Measurements from ENCODE around the gene C1RL.
"Not testable (repeated sequence)": the region's sequence is repeated elsewhere in the genome, so short reads cannot be mapped to it uniquely, and the experiment has no call there.

The C1RL gene

GRCh38 chr12:7116916-7117315 lies 7.9 kb upstream of the C1RL start:
- DNase-seq (ENCODE audit: insufficient read length, low spot score) (no peak), FAIRE-seq (no peak)

- FAIRE-seq (no peak), DNase-seq (ENCODE audit: insufficient read length, low spot score) (no peak)
These were observed 7.2 kb upstream of the C1RL start for GRCh38 chr12:7116196-7116595.

- FAIRE-seq (no peak), DNase-seq (ENCODE audit: insufficient read length, low spot score) (no peak)
These were observed 5.8 kb upstream of the C1RL start for GRCh38 chr12:7114851-7115250.

- DNase-seq (ENCODE audit: insufficient read length, low spot score): no peak
- no peak for FAIRE-seq
These were observed 5.0 kb upstream of the C1RL start for GRCh38 chr12:7114008-7114407.

- DNase-seq (ENCODE audit: insufficient read length, low spot score) (peak; percentile 74), FAIRE-seq (peak; percentile 46)
These were observed 4.4 kb upstream of the C1RL start for GRCh38 chr12:7113389-7113871.

GRCh38 chr12:7112041-7112440 lies 3.0 kb upstream of the C1RL start:
- FAIRE-seq: no peak
- DNase-seq (ENCODE audit: insufficient read length, low spot score): no peak

- no peak for FAIRE-seq
- no peak for DNase-seq (ENCODE audit: insufficient read length, low spot score)
These were observed 1.6 kb upstream of the C1RL start for GRCh38 chr12:7110661-7111060.

- FAIRE-seq: no peak
- DNase-seq (ENCODE audit: insufficient read length, low spot score): no peak
These were observed 532 bp upstream of the C1RL start for GRCh38 chr12:7109572-7109920.

GRCh38 chr12:7108003-7108795 lies 815 bp downstream of the C1RL start:
- DNase-seq (ENCODE audit: insufficient read length, low spot score): peak; percentile 90
- FAIRE-seq: peak; percentile 97

- DNase-seq (ENCODE audit: insufficient read length, low spot score) (no peak), FAIRE-seq (no peak)
These were observed 1.4 kb downstream of the C1RL start for GRCh38 chr12:7107636-7108002.

GRCh38 chr12:7107181-7107580 lies 1.8 kb downstream of the C1RL start:
- not testable (repeated sequence) for FAIRE-seq

GRCh38 chr12:7106082-7106481 lies 2.9 kb downstream of the C1RL start:
- no peak for FAIRE-seq
- DNase-seq (ENCODE audit: insufficient read length, low spot score): no peak

More at GRCh38 chr12:7107181-7107580, 1.8 kb downstream of the C1RL start:
- DNase-seq (ENCODE audit: insufficient read length, low spot score): not testable (repeated sequence)

GRCh38 chr12:7103837-7104584 lies 5.0 kb downstream of the C1RL start:
- DNase-seq (ENCODE audit: insufficient read length, low spot score) (no peak), FAIRE-seq (no peak)

GRCh38 chr12:7102582-7102981 lies 6.4 kb downstream of the C1RL start:
- FAIRE-seq (no peak), DNase-seq (ENCODE audit: insufficient read length, low spot score) (no peak)

GRCh38 chr12:7101694-7102131 lies 7.3 kb downstream of the C1RL start:
- no peak for DNase-seq (ENCODE audit: insufficient read length, low spot score)
- FAIRE-seq: peak; percentile 80

GRCh38 chr12:7101047-7101693 lies 7.8 kb downstream of the C1RL start:
- no peak for FAIRE-seq

GRCh38 chr12:7100239-7100638 lies 8.8 kb downstream of the C1RL start:
- FAIRE-seq: no peak

More at GRCh38 chr12:7101047-7101693, 7.8 kb downstream of the C1RL start:
- DNase-seq (ENCODE audit: insufficient read length, low spot score): no peak

GRCh38 chr12:7099290-7099996 lies 9.6 kb downstream of the C1RL start:
- FAIRE-seq (no peak), DNase-seq (ENCODE audit: insufficient read length, low spot score) (no peak)

More at GRCh38 chr12:7100239-7100638, 8.8 kb downstream of the C1RL start:
- DNase-seq (ENCODE audit: insufficient read length, low spot score): no peak

GRCh38 chr12:7096979-7097378 lies 12.0 kb downstream of the C1RL start:
- no peak for FAIRE-seq
- DNase-seq (ENCODE audit: insufficient read length, low spot score): no peak

GRCh38 chr12:7096006-7096932 lies 12.7 kb downstream of the C1RL start:
- FAIRE-seq (no peak), DNase-seq (ENCODE audit: insufficient read length, low spot score) (no peak)

All from HTR-8/SVneo (cell line).